WTC11 (cell line): Measurements from ENCODE around the gene NDST4. TPM values are rescaled to one million over a fixed set of nuclear protein-coding genes. Genes with fewer than 3 reads are reported as not detected.

Experiments
- ATAC-seq: fragments of 200-7000 bp; cut with Tn5 transposase; 2 replicates; pipeline ENCODE4 v1.10.0; 2021; ENCODE audit warnings: mild to moderate bottlenecking, moderate library complexity
- CTCF ChIA-PET: fragments of 300-600 bp; sonication (Branson Sonifier 250); formaldehyde crosslinking; loops from one replicate; lab custom pipeline; 2021; ENCODE audit warnings: antibody characterized with exemption; lab: Charles Lee
- POLR2A ChIA-PET: fragments of 350-600 bp; sonication (Branson Sonifier 250); formaldehyde crosslinking; loops from one replicate; lab custom pipeline; 2021; ENCODE audit warnings: antibody characterized with exemption; lab: Charles Lee
- DNase-seq: peaks from one replicate; pipeline ENCODE4 v3.0.0; 2021; ENCODE audit warnings: low spot score
- H3K27ac Mint-ChIP-seq: 2 replicates; pipeline ENCODE4 v1.8.0; 2021; ENCODE audit warnings: mixed read lengths
- H3K27me3 Mint-ChIP-seq: 2 replicates; pipeline ENCODE4 v1.8.0; 2021; ENCODE audit warnings: low read depth, mild to moderate bottlenecking, moderate library complexity, mixed read lengths
- H3K36me3 Mint-ChIP-seq: 2 replicates; pipeline ENCODE4 v1.8.0; 2021; ENCODE audit warnings: mixed read lengths
- H3K4me1 Mint-ChIP-seq: 2 replicates; pipeline ENCODE4 v1.8.0; 2022; ENCODE audit warnings: mixed read lengths
- H3K4me3 Mint-ChIP-seq: 2 replicates; pipeline ENCODE4 v1.8.0; 2021; ENCODE audit warnings: mild to moderate bottlenecking, moderate library complexity, mixed read lengths
- H3K9me3 Mint-ChIP-seq: 2 replicates; pipeline ENCODE4 v1.8.0; 2021; ENCODE audit warnings: mixed read lengths
- CREM ChIP-seq: sonication (generic); formaldehyde crosslinking; IDR thresholded peaks from 2 replicates; pipeline ENCODE4 v1.8.1; 2022; ENCODE audit warnings: mild to moderate bottlenecking, missing genetic modification reagents, moderate library complexity
- EMX1 ChIP-seq: fragments of 250-450 bp; sonication (Bioruptor Pico); IDR thresholded peaks from 2 replicates; pipeline ENCODE4 v1.8.0; 2021; ENCODE audit warnings: mild to moderate bottlenecking
- ESRRA ChIP-seq: sonication (generic); formaldehyde crosslinking; IDR thresholded peaks from 2 replicates; pipeline ENCODE4 v1.8.1; 2022; ENCODE audit warnings: mild to moderate bottlenecking, missing genetic modification reagents, borderline replicate concordance
- GRHL2 ChIP-seq: fragments of 250-450 bp; sonication (Bioruptor Pico); IDR thresholded peaks from 2 replicates; pipeline ENCODE4 v1.8.0; 2022; ENCODE audit warnings: mild to moderate bottlenecking, moderate library complexity; ENCODE audit not compliant: insufficient replicate concordance, severe bottlenecking
- GTF2I ChIP-seq: fragments of 250-450 bp; sonication (Bioruptor Pico); conservative IDR thresholded peaks from 2 replicates; pipeline ENCODE4 v1.4.0; 2021; ENCODE audit warnings: mild to moderate bottlenecking
- JUN ChIP-seq: sonication (generic); formaldehyde crosslinking; IDR thresholded peaks from 2 replicates; pipeline ENCODE4 v1.8.0; 2023; ENCODE audit warnings: mild to moderate bottlenecking, missing genetic modification reagents
- NFYB ChIP-seq: sonication (generic); formaldehyde crosslinking; conservative IDR thresholded peaks from 2 replicates; pipeline ENCODE4 v1.8.0; 2022; ENCODE audit warnings: low read depth, missing genetic modification reagents
- SMAD3 ChIP-seq: sonication (generic); formaldehyde crosslinking; IDR thresholded peaks from 2 replicates; pipeline ENCODE4 v1.8.0; 2022; ENCODE audit warnings: missing genetic modification reagents, mild to moderate bottlenecking, borderline replicate concordance
- TCF7 ChIP-seq: sonication (generic); formaldehyde crosslinking; IDR thresholded peaks from 2 replicates; pipeline ENCODE4 v1.8.0; 2022; ENCODE audit warnings: mild to moderate bottlenecking, low read depth, missing genetic modification reagents, moderate library complexity
- TP53 ChIP-seq: sonication (generic); formaldehyde crosslinking; IDR thresholded peaks from 2 replicates; pipeline ENCODE4 v1.8.1; 2023; ENCODE audit warnings: mild to moderate bottlenecking, missing genetic modification reagents
- ZBTB21 ChIP-seq: sonication (generic); formaldehyde crosslinking; IDR thresholded peaks from 2 replicates; pipeline ENCODE4 v1.8.1; 2023; ENCODE audit warnings: mild to moderate bottlenecking, missing genetic modification reagents, borderline replicate concordance
- ZBTB43 ChIP-seq: sonication (generic); formaldehyde crosslinking; IDR thresholded peaks from 2 replicates; pipeline ENCODE4 v1.8.1; 2023; ENCODE audit warnings: mild to moderate bottlenecking, missing genetic modification reagents
- ZNF219 ChIP-seq: sonication (generic); formaldehyde crosslinking; IDR thresholded peaks from 2 replicates; pipeline ENCODE4 v1.8.0; 2023; ENCODE audit warnings: missing genetic modification reagents, mild to moderate bottlenecking, borderline replicate concordance
- ZNF232 ChIP-seq: sonication (generic); formaldehyde crosslinking; IDR thresholded peaks from 2 replicates; pipeline ENCODE4 v1.8.0; 2022; ENCODE audit warnings: mild to moderate bottlenecking, missing genetic modification reagents
- ZNF416 ChIP-seq: fragments of 250-450 bp; sonication (Bioruptor Pico); IDR thresholded peaks from 2 replicates; pipeline ENCODE4 v1.9.0; 2021; ENCODE audit warnings: mild to moderate bottlenecking, inconsistent platforms
- ZNF423 ChIP-seq: fragments of 250-450 bp; sonication (Bioruptor Pico); IDR thresholded peaks from 2 replicates; pipeline ENCODE4 v2.1.2; 2022; ENCODE audit warnings: mild to moderate bottlenecking, moderate library complexity
- total RNA-seq: library from RNA; stranded (reverse); gene quantifications from 3 replicates; pipeline ENCODE4 v1.2.3, GENCODE V29; 2021
- TF ChIP-seq, protein P1 (sequence below): fragments of 250-450 bp; sonication (Bioruptor Pico); IDR thresholded peaks from 2 replicates; pipeline ENCODE4 v1.9.0; 2021; ENCODE audit warnings: mild to moderate bottlenecking
- TF ChIP-seq, protein P2 (sequence below): fragments of 250-450 bp; sonication (Bioruptor Pico); conservative IDR thresholded peaks from 2 replicates; pipeline ENCODE4 v1.9.0; 2021; ENCODE audit warnings: mild to moderate bottlenecking
- TF ChIP-seq, protein P3 (sequence below): sonication (generic); formaldehyde crosslinking; IDR thresholded peaks from 2 replicates; pipeline ENCODE4 v1.8.0; 2023; ENCODE audit warnings: missing genetic modification reagents
- TF ChIP-seq, protein P4 (sequence below): fragments of 250-450 bp; sonication (Bioruptor Pico); IDR thresholded peaks from 2 replicates; pipeline ENCODE4 v1.8.0; 2021; ENCODE audit warnings: mild to moderate bottlenecking
- TF ChIP-seq, protein P5 (sequence below): sonication (generic); formaldehyde crosslinking; IDR thresholded peaks from 2 replicates; pipeline ENCODE4 v1.8.1; 2023; ENCODE audit warnings: mild to moderate bottlenecking, missing genetic modification reagents, moderate library complexity
- TF ChIP-seq, protein P6 (sequence below): sonication (generic); formaldehyde crosslinking; IDR thresholded peaks from 2 replicates; pipeline ENCODE4 v1.8.0; 2022; ENCODE audit warnings: mild to moderate bottlenecking, missing genetic modification reagents
- TF ChIP-seq, protein P7 (sequence below): sonication (generic); formaldehyde crosslinking; IDR thresholded peaks from 2 replicates; pipeline ENCODE4 v1.8.0; 2022; ENCODE audit warnings: mild to moderate bottlenecking, missing genetic modification reagents

The NDST4 gene
- total RNA-seq, 1 experiment from 2014 or later, result not detected

DNA sequence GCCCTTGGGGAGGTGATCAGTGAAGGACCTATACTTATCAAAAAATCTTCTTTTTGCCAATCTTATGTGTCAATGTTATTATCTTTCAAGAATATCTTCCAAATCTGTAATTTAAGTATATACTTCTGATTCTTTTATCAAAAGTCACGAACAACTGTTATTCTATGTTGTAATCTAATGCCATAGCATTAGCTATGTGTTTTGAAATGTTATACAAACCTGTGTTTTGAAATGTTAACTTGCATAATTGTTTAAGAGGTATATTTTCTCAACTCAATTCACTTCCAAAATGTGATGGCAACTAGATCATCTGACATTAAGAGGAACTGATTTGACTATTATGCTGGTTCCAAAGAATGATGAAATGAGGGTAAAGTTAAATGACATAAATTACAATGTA, 113.5 kb downstream of the NDST4 start:
- POLR2A ChIA-PET, result no interaction called here
- Mint-ChIP-seq H3K9me3 (no peaks in the 10 kb centered on the region), H3K4me3 (no peak overlapping the region), H3K36me3 (no peaks in the 10 kb centered on the region), H3K27ac (no peak overlapping the region), H3K4me1 (no peaks in the 10 kb centered on the region)
- no peak for ATAC-seq
- DNase-seq, result no peak
- TF ChIP-seq ZNF232 (CRISPR knock-in tag) (no peak), TP53 (no peak), JUN (no peak), ESRRA (CRISPR knock-in tag) (no peak), NFYB (CRISPR knock-in tag) (no peak)
- TF ChIP-seq, protein P1, sequence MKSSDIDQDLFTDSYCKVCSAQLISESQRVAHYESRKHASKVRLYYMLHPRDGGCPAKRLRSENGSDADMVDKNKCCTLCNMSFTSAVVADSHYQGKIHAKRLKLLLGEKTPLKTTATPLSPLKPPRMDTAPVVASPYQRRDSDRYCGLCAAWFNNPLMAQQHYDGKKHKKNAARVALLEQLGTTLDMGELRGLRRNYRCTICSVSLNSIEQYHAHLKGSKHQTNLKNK (CRISPR knock-in tag), result no peak
- TF ChIP-seq, protein P2, sequence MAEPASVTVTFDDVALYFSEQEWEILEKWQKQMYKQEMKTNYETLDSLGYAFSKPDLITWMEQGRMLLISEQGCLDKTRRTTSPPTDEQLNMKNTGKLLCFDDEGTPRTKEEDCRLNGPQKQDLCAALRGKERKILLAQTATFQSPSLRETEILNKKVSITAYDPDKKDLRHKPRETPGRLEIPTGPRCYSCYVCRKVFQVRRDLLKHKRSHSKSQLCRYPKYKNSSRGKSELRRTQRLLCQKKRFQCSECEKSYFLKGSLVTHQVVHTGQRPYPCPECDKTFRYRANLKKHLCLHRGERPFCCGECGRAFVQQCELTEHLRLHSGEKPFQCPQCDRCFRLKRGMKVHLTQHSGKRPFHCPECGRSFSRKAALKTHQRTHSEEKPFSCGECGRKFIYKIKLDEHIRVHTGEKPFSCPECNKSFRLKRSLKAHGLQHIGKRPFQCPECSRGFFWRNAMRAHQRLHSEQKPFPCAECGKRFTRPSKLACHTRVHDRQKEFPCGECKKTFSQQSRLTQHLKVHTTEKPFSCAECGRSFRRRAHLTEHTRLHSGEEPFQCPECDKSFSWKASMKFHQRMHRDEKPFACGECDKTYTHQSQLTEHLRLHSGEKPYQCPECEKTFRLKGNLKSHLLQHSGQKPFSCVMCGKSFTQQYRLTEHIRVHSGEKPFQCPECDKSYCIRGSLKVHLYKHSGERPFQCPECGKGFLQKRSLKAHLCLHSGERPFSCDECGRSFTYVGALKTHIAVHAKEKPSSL (CRISPR knock-in tag), result no peak
- TF ChIP-seq, all 79 proteins: peak for 0
- H3K27me3 Mint-ChIP-seq, result no peaks in the 10 kb centered on the region
- CTCF ChIA-PET, result no interaction called here

DNA sequence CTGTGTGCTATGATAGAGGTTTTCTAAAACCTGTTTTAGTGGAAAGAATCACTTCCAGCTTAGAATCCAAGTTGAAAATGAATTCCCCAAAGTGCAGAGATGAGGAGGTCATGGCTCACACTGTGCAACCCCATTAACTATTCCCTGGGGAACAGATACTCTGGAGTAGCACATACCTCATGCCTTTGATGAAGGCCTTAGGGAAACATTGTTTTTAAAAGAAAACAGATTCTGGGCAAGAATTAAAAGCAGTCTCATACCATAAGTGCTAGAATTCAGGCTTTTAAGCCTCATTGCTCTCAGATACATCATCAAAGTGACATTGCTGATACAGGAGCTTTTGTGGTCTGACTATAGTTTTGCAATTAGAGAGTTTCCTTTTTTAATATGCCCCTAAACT, 115.1 kb downstream of the NDST4 start:
- ChIA-PET CTCF (no interaction called here), POLR2A (no interaction called here)
- no peak for ATAC-seq
- Mint-ChIP-seq H3K36me3 (no peaks in the 10 kb centered on the region), H3K4me1 (no peaks in the 10 kb centered on the region), H3K27ac (no peak overlapping the region), H3K4me3 (no peak overlapping the region), H3K27me3 (no peaks in the 10 kb centered on the region), H3K9me3 (no peaks in the 10 kb centered on the region)
- no peak for DNase-seq
- no peak for TF ChIP-seq JUN
- TF ChIP-seq CREM (CRISPR knock-in tag), result no peak
- no peak for TF ChIP-seq ZNF416 (CRISPR knock-in tag)
- TF ChIP-seq, protein P3, sequence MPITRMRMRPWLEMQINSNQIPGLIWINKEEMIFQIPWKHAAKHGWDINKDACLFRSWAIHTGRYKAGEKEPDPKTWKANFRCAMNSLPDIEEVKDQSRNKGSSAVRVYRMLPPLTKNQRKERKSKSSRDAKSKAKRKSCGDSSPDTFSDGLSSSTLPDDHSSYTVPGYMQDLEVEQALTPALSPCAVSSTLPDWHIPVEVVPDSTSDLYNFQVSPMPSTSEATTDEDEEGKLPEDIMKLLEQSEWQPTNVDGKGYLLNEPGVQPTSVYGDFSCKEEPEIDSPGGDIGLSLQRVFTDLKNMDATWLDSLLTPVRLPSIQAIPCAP (CRISPR knock-in tag), result no peak
- TF ChIP-seq ZNF423 (CRISPR knock-in tag), result no peak
- no peak for TF ChIP-seq EMX1 (CRISPR knock-in tag)
- TF ChIP-seq GTF2I, result no peak
- TF ChIP-seq, protein P4, sequence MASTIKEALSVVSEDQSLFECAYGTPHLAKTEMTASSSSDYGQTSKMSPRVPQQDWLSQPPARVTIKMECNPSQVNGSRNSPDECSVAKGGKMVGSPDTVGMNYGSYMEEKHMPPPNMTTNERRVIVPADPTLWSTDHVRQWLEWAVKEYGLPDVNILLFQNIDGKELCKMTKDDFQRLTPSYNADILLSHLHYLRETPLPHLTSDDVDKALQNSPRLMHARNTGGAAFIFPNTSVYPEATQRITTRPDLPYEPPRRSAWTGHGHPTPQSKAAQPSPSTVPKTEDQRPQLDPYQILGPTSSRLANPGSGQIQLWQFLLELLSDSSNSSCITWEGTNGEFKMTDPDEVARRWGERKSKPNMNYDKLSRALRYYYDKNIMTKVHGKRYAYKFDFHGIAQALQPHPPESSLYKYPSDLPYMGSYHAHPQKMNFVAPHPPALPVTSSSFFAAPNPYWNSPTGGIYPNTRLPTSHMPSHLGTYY (CRISPR knock-in tag), result no peak
- TF ChIP-seq, protein P5, sequence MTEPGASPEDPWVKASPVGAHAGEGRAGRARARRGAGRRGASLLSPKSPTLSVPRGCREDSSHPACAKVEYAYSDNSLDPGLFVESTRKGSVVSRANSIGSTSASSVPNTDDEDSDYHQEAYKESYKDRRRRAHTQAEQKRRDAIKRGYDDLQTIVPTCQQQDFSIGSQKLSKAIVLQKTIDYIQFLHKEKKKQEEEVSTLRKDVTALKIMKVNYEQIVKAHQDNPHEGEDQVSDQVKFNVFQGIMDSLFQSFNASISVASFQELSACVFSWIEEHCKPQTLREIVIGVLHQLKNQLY, result no peak
- no peak for TF ChIP-seq ESRRA (CRISPR knock-in tag)
- no peak for TF ChIP-seq ZNF219
- TF ChIP-seq TCF7, result no peak
- TF ChIP-seq TP53, result no peak
- no peak for TF ChIP-seq ZBTB43
- TF ChIP-seq GRHL2, result no peak
- TF ChIP-seq SMAD3, result no peak
- no peak for TF ChIP-seq ZNF232 (CRISPR knock-in tag)
- no peak for TF ChIP-seq ZBTB21 (CRISPR knock-in tag)
- TF ChIP-seq, protein P6, sequence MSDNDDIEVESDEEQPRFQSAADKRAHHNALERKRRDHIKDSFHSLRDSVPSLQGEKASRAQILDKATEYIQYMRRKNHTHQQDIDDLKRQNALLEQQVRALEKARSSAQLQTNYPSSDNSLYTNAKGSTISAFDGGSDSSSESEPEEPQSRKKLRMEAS, result no peak
- TF ChIP-seq, protein P7, sequence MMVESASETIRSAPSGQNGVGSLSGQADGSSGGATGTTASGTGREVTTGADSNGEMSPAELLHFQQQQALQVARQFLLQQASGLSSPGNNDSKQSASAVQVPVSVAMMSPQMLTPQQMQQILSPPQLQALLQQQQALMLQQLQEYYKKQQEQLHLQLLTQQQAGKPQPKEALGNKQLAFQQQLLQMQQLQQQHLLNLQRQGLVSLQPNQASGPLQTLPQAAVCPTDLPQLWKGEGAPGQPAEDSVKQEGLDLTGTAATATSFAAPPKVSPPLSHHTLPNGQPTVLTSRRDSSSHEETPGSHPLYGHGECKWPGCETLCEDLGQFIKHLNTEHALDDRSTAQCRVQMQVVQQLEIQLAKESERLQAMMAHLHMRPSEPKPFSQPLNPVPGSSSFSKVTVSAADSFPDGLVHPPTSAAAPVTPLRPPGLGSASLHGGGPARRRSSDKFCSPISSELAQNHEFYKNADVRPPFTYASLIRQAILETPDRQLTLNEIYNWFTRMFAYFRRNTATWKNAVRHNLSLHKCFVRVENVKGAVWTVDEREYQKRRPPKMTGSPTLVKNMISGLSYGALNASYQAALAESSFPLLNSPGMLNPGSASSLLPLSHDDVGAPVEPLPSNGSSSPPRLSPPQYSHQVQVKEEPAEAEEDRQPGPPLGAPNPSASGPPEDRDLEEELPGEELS (CRISPR knock-in tag), result no peak
